ENCODE data around the gene ZNF428. TPM values are rescaled to one million over a fixed set of nuclear protein-coding genes. Genes with fewer than 3 reads are reported as not detected.

Gene ZNF428
- polyA plus RNA-seq, 1 of the 3 experiments (the other 2 are of a cell fraction) = 79.5 TPM

DNA sequence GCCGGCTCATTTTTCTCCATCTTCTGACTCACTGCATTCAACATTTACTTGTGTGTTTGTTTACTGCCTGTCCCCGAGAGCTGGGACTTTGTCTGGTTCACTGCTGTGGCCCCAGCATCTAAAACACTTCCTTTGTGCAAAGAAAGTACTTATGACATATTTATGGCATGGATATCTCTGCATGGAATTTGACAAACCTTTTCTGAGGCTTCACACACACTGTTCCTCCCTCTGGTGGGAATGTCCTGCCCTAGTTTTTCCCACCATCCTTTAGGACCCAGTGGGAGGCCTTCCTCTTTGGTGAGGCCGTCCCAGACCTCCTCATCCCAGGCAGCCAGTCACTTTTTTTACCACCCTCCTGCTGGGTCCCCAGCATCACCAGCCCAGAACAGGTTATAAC, 8.9 kb downstream of the ZNF428 start:
- ChIA-PET POLR2A (no interaction called here), CTCF (interaction anchor here (1.1 kb wide), 1 partner anchor 16 kb away, joined by 4 read pairs; no protein-coding TSS in a partner anchor)
- Histone ChIP-seq H3K27me3 (ENCODE audit: insufficient read depth) (no peaks in the 10 kb centered on the region), H3K4me2 (no peak overlapping the region), H3F3A (replicated peaks; ENCODE audit: insufficient read depth) (no peaks in the 10 kb centered on the region), H3K4me1 (ENCODE audit: control insufficient read depth in 1 of 2, insufficient read depth in 2 of 2, low read depth in 1 of 2, low read length in 1 of 2) (no peaks in the 10 kb centered on the region), H3K4me3 (ENCODE audit: low read depth in 2 of 2, low read length in 1 of 2) (no peak overlapping the region), H3K79me2 (ENCODE audit: insufficient read depth) (peaks cover 43% of the 10 kb centered on the region), H3K27ac (ENCODE audit: low read depth in 2 of 2, low read length in 1 of 2) (no peak overlapping the region), H4K20me1 (ENCODE audit: insufficient read depth) (no peaks in the 10 kb centered on the region), H3K9ac (no peak overlapping the region), H3K36me3 (replicated peaks in 1 of 2; ENCODE audit: control insufficient read depth in 1 of 2, insufficient read depth in 2 of 2, low read length in 1 of 2) (peaks cover 10 to 25% of the 10 kb centered on the region in 2 experiments), H3K9me2 (no peaks in the 10 kb centered on the region), H3K9me3 (no peaks in the 10 kb centered on the region), H2AFZ (ENCODE audit: low read depth) (no peak overlapping the region)
- no peak for DNase-seq
- 81% methylated on average over 3 of the region's 3 CpGs for WGBS (ENCODE audit: low lambda C conversion rate)
- no peak for TF ChIP-seq TEAD4 (IDR thresholded peaks at IDR 0.05; ENCODE audit: borderline replicate concordance, insufficient read depth)
- no peak for TF ChIP-seq EP300 (IDR thresholded peaks at IDR 0.05; ENCODE audit: borderline replicate concordance in 1 of 2, low read depth in 1 of 2, low read length in 1 of 2)
- TF ChIP-seq CHD2 (IDR thresholded peaks at IDR 0.05; ENCODE audit: low read length, partially characterized antibody) = no peak
- TF ChIP-seq ELF1 (IDR thresholded peaks at IDR 0.05) = no peak
- no peak for TF ChIP-seq JUND (IDR thresholded peaks at IDR 0.05)
- no peak for TF ChIP-seq NRF1 (IDR thresholded peaks at IDR 0.05; ENCODE audit: low read depth, low read length)
- TF ChIP-seq, protein P1, sequence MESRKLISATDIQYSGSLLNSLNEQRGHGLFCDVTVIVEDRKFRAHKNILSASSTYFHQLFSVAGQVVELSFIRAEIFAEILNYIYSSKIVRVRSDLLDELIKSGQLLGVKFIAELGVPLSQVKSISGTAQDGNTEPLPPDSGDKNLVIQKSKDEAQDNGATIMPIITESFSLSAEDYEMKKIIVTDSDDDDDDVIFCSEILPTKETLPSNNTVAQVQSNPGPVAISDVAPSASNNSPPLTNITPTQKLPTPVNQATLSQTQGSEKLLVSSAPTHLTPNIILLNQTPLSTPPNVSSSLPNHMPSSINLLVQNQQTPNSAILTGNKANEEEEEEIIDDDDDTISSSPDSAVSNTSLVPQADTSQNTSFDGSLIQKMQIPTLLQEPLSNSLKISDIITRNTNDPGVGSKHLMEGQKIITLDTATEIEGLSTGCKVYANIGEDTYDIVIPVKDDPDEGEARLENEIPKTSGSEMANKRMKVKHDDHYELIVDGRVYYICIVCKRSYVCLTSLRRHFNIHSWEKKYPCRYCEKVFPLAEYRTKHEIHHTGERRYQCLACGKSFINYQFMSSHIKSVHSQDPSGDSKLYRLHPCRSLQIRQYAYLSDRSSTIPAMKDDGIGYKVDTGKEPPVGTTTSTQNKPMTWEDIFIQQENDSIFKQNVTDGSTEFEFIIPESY (IDR thresholded peaks at IDR 0.05; ENCODE audit: borderline replicate concordance, low read depth) = no peak
- no peak for TF ChIP-seq RFX5 (IDR thresholded peaks at IDR 0.05; ENCODE audit: low read length)
- TF ChIP-seq YY1 (IDR thresholded peaks at IDR 0.05; ENCODE audit: low read depth) = no peak
- TF ChIP-seq, protein P2, sequence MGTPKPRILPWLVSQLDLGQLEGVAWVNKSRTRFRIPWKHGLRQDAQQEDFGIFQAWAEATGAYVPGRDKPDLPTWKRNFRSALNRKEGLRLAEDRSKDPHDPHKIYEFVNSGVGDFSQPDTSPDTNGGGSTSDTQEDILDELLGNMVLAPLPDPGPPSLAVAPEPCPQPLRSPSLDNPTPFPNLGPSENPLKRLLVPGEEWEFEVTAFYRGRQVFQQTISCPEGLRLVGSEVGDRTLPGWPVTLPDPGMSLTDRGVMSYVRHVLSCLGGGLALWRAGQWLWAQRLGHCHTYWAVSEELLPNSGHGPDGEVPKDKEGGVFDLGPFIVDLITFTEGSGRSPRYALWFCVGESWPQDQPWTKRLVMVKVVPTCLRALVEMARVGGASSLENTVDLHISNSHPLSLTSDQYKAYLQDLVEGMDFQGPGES (IDR thresholded peaks at IDR 0.05; ENCODE audit: low read depth, low read length) = no peak
- no peak for TF ChIP-seq FOXM1 (IDR thresholded peaks at IDR 0.05; ENCODE audit: low read depth)
- no peak for TF ChIP-seq GABPA (IDR thresholded peaks at IDR 0.05; ENCODE audit: low read depth)
- no peak for TF ChIP-seq MEF2A (IDR thresholded peaks at IDR 0.05; ENCODE audit: borderline replicate concordance, low read depth)
- TF ChIP-seq SIN3A (IDR thresholded peaks at IDR 0.05; ENCODE audit: borderline replicate concordance, low read depth, low read length) = no peak
- TF ChIP-seq, protein P3, sequence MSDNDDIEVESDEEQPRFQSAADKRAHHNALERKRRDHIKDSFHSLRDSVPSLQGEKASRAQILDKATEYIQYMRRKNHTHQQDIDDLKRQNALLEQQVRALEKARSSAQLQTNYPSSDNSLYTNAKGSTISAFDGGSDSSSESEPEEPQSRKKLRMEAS (IDR thresholded peaks at IDR 0.05; ENCODE audit: low read depth) = no peak
- TF ChIP-seq MXI1 (IDR thresholded peaks at IDR 0.05; ENCODE audit: low read depth, low read length) = no peak
- no peak for TF ChIP-seq TCF12 (IDR thresholded peaks at IDR 0.05)
- TF ChIP-seq, protein P4, sequence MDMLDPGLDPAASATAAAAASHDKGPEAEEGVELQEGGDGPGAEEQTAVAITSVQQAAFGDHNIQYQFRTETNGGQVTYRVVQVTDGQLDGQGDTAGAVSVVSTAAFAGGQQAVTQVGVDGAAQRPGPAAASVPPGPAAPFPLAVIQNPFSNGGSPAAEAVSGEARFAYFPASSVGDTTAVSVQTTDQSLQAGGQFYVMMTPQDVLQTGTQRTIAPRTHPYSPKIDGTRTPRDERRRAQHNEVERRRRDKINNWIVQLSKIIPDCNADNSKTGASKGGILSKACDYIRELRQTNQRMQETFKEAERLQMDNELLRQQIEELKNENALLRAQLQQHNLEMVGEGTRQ (IDR thresholded peaks at IDR 0.05; ENCODE audit: borderline replicate concordance, low read depth, low read length) = no peak
